Stimulated activated CD8-positive, alpha-beta memory T cell treated with anti-CD3 and anti-CD28 coated beads, Interleukin-4, amount 100 ng/mL, for 24 hours (primary cell): ENCODE measurements around the gene IFT52.

Experiments used
- DNase-seq: peaks from one replicate; pipeline ENCODE4 v3.0.0-alpha.2; 2020; ENCODE audit warnings: low read depth

Gene IFT52, protein sequence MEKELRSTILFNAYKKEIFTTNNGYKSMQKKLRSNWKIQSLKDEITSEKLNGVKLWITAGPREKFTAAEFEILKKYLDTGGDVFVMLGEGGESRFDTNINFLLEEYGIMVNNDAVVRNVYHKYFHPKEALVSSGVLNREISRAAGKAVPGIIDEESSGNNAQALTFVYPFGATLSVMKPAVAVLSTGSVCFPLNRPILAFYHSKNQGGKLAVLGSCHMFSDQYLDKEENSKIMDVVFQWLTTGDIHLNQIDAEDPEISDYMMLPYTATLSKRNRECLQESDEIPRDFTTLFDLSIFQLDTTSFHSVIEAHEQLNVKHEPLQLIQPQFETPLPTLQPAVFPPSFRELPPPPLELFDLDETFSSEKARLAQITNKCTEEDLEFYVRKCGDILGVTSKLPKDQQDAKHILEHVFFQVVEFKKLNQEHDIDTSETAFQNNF

GRCh38 chr20:43590392-43591303 is at the start of gene IFT52:
Gene IFT52, plus strand, starts transcription at chr20:43590937. Its CDS starts 3,762 bp downstream, at chr20:43594699.
- DNase-seq: peak; percentile 83

DNA sequence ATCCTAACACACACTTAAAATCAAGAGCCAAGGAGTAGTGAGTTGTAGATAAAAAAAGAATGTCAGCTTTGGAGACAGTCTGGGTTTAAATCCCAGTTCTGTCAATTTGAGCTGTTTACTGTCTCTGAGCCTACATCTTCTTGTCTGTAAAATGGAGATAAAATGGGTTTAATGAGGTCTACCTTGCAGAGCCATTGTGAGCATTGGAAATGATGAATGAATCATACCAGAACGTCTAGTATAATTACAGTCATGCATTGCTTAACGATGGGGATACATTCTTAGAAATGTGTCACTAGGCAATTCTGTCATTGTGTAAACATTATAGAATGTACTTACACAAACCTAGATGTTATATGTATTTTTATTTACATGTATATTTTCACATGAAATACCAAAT is 49.5 kb upstream of the IFT52 start:
- DNase-seq: no peak

GRCh38 chr20:43542161-43542560 is 48.6 kb upstream of the IFT52 start:
- DNase-seq: no peak

GRCh38 chr20:43542674-43543073 is 48.1 kb upstream of the IFT52 start:
- DNase-seq: no peak

GRCh38 chr20:43543138-43543537 is 47.6 kb upstream of the IFT52 start:
- no peak for DNase-seq

DNA sequence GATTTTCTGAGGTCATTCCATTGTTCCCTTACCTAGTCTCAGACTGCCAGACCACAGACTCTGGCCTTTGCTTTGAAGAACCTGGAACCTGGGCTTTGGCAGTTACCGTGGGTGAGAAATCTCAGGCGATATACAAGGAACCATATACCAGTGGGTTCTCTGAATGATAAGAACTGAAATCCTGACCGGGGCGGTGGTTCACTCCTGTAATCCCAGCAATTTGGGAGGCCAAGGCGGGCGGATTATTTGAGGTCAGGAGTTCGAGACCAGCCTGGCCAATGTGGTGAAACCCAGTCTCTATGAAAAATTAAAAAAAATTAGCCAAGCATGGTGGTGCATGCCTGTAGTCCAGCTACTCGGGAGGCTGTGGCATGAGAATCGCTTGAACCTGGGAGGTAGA is 46.2 kb upstream of the IFT52 start:
- no peak for DNase-seq

- no peak for DNase-seq
Observed at GRCh38 chr20:43545837-43546578, 44.7 kb upstream of the IFT52 start.

DNA sequence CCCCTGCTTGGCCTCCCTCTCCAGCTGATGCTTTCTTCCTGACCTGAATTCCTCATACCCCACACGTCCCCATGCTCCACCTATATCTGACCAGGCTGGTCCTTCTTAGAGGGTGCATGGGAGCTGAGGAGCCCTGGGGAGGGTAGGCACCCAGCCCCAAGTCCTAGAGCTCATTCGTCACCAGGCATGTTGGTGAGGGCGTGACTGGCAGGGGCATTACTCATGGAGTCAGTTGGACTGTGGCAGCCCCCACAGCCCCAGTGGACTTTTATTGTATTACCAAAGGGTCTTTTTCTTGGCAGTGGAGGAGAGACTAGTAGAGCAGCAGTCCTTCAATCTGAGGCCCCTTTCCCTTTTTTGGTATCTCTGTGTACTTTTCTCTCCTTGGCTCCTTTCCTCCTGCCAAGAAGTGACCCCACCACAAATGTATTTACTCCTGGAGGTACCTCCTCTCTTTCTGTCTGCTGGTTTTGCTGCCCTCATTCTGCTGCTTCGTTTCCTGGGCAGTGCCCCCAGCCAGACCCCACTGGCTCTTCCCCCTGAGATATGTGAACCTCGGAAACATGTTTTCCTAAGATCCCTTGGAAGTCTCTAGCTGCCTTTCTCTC is 42.4 kb upstream of the IFT52 start:
- no peak for DNase-seq

DNA sequence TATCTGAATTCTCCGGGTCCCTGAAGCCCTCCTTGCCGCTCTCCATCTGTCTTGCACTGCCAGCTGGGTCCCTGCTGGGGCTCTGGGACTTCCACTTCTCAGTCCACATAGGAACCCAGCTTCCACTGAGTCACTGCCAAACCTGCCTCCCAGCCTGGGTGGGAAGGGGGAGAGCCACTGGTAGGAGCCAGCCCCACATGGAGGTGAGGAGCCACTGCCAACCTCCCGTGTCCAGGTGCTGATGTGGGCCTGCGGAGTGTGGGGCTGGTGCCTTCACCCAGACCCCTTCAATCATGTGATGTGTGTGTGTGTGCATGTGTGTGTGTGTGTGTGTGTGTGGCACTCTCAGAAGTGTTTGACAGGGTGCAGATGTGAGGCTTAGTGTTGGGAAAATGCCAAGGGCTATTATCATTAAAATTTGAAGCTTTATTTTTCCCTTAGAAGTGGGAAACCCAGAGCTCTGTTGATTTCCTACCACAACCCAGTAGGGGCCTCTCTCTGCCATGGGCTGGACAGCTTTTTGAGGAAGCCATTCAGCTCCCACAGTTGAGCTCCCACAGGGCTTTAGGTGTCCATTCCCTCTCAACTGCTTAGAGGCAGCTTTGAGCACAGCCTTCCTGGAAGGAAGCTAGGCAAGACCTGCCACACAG is 41.2 kb upstream of the IFT52 start:
- DNase-seq: no peak

- no peak for DNase-seq
Observed at GRCh38 chr20:43550456-43550855, 40.3 kb upstream of the IFT52 start.

DNA sequence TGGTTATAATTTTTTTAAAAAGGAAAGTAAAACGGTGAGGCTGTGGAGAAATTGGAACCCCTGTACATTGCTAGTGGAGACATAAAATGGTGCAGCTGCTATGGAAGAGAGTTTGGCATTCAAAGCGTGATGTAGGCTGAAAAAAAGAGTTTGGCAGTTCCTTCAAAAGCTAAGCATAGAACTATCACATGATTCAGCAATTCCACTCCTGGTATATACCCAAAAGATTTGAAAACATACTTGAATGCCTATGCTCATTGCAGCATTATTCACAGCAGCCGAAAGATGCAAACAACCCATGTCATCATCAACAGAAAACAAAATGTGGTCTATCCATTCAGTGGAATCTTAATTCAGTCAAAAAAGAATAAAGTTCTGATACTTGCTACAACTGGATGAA is 36.4 kb upstream of the IFT52 start:
- DNase-seq: no peak

DNA sequence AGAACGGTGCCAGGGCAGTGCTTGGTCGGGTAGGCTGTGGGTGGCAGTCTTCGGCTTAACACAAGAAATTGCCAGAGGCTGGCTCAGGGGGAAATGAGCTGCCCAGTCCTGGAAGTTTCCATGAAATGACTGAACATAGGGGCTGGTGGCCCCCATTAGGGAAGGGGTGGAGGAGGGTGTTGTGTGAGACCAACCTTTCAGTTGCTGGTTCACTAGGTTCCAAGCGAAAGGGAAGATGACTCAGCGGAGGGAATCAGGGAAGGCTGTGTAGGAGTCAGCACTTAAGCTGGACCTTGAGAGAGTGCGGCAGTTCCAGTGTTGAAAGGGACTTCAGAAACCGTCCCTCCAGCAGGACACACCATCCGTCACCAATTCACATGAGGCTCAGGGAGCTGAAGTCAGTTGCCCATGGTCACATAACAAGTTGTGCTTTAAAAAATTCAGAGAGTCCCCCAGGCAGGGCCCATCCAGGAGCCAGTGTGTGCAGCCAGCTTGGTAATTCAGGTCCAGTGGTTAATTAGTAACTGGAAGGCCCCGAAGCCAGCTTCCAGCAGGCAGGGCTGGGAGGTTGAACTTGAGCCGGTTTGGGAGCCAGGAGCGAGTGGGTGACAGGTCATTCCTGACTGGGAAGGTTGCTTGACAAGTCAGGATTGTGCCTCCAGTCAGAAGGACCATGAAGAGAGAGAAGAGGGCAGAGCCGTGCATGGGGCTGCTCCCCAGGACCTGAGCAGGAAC is 32.2 kb upstream of the IFT52 start, which contains the start of gene SGK2:
TSS of gene SGK2 (plus strand) at position 616 of the 735 bp plus-strand sequence. CDS start 7,469 bp downstream, outside the sequence.
- no peak for DNase-seq

DNA sequence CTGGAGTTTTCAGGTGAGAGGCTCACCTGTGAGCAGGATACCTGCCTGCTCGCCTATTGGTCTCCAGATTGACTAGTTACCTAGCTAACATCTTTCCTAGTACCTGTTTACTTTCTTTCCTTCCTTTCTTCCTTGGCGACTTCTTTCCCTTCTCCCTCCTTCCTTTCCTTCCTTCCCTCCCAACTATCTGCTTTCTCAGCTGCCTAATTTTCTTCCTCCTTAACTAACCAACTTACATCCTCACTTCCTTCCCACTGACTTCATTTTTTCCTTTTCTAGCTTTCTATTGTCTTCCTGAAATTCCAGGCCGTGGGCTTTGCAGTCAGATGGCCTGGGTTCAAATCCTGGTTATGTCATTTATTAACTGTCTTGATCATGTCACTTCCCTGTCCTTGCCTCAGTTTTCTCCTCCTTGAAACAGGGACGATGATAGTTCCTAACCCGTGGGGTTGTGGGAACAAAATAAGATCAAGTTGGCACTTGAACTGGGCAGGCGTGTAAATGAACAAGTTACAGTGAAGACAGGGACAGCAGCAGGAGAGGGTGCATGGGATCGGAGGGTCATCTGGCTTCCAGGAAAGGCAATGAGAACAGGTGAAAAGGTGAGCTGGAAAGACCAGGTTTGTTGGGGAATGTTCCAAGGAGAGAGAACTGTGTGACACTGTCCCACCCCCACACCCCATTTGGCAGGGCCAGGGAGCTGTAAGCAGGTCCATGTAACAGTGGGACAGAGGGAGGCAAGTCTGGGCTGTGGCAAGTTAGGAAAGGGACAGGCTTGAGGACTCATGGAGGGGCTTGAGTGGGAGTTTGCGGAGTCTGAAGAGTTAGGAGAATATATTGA is 31.4 kb upstream of the IFT52 start:
- DNase-seq: no peak

DNA sequence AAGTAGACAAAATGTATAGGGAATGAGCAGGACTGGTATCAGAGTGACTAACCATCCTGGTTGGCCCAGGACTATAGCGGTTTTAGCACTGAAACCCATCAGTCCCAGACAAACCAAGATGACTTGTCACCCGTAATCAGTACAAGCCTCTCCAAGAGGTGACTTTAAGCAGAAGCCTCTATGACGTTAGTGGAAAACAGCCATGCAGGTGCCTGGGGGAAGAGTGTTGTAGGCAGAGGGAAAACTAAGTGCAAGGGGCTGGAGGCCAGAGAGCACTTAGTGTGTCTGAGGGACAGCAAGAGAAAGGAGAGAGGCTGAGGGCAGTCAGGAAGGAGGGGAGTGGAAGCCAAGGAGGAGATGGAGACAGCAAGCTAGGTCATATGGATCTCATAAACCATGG is 29.8 kb upstream of the IFT52 start:
- no peak for DNase-seq

GRCh38 chr20:43563429-43563828 is 27.3 kb upstream of the IFT52 start:
- DNase-seq: no peak

DNA sequence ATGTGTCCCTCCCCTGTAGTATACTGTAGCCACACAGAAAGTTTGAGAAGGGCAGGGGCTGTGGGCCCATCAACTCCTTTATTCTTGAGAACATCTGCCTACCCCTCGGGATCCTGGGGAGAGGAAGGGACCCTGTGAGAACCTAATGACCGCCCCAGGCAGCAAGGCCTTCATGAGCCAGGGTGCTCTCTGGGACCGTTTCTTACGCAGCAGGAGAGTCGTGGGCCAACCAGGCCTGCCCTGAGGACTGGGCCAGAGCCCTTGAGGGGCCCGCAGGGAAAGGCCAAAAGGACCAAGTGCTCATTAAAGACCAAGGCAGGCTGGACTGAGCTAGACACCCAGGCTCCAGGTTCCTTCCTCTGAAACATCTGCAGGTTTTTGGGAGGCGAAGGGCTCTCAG is 26.7 kb upstream of the IFT52 start:
- no peak for DNase-seq

DNA sequence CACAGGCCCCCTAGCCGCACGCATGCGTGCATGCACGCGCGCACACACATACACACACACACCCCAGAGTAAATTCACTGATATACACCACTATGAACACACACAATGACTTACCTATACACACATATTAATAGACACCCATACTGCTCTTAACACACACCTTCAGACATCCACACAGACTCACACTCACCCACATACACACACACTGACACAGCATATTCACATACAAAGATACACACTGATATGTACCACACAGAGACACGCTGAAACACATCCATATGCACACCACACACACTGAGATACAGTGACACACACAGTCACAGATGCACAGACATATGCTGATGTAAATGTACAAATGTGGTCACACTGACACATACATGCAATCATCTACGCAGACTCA is 26.3 kb upstream of the IFT52 start:
- DNase-seq: no peak

DNA sequence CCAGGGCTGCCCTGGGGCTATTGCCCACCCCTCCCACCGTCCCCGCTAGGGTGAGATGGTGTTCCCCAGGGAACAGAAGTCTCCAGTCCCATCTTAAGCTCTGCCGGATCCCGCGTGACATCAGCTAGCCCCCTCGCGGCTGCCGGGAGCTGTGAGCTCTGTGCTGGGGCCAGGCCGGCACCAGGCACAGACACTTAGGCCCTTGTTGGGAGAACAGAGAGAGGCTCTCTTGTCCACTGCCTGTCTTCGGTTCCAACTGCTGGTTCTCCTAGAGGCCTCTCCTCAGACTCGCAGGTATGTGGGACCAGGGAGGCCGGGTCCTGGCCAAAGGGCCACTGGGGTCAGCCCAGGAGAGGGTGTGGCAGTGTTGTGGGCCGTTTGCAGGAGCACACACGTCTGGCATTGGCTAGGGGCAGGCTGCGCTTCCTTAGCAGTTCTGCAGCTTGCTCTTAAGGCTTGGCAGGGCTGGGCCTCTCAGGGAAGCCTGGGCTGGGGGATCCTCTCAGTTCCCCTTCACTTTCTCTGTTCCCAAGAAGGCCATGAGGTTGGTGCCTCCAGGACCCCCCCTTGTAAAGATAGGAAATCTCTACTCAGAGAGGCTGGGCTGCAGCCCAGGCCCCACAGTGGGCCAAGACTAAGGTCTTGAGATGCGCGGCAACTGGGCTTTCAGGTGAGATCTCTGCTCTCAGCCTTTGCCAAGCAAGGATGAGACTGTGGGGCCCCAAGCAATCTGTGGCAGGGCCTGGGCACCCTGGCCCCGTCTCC is 25.6 kb upstream of the IFT52 start:
- no peak for DNase-seq

GRCh38 chr20:43565758-43566104 is 25.0 kb upstream of the IFT52 start:
- no peak for DNase-seq
